VCaP (cell line): ENCODE measurements around the gene AFF1.

ENCODE experiments used
- H3K27ac ChIP-seq: fragments of 450-650 bp; 2 replicates; pipeline ENCODE4 v1.5.1; 2017
- TF ChIP-seq, protein P1 (sequence below): fragments of 450-650 bp; conservative IDR thresholded peaks from 2 replicates; pipeline ENCODE4 v1.5.1; 2017; ENCODE audit warnings: mild to moderate bottlenecking, moderate library complexity

The AFF1 gene

GRCh38 chr4:87006426-87006675 lies 71.5 kb downstream of the AFF1 start:
- H3K27ac ChIP-seq: peak overlapping the region; percentile 99

GRCh38 chr4:87006676-87007527 lies 72.1 kb downstream of the AFF1 start:
- peak overlapping the region; percentile 99 for H3K27ac ChIP-seq
- TF ChIP-seq, protein P1, sequence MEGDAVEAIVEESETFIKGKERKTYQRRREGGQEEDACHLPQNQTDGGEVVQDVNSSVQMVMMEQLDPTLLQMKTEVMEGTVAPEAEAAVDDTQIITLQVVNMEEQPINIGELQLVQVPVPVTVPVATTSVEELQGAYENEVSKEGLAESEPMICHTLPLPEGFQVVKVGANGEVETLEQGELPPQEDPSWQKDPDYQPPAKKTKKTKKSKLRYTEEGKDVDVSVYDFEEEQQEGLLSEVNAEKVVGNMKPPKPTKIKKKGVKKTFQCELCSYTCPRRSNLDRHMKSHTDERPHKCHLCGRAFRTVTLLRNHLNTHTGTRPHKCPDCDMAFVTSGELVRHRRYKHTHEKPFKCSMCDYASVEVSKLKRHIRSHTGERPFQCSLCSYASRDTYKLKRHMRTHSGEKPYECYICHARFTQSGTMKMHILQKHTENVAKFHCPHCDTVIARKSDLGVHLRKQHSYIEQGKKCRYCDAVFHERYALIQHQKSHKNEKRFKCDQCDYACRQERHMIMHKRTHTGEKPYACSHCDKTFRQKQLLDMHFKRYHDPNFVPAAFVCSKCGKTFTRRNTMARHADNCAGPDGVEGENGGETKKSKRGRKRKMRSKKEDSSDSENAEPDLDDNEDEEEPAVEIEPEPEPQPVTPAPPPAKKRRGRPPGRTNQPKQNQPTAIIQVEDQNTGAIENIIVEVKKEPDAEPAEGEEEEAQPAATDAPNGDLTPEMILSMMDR: peak; percentile 38; the same call in 1 of the 2 replicates

More at GRCh38 chr4:87006426-87006675, 71.5 kb downstream of the AFF1 start:
- TF ChIP-seq, protein P1: no peak; the same call in 1 of the 2 replicates

GRCh38 chr4:87007528-87008446 lies 73.0 kb downstream of the AFF1 start:
- TF ChIP-seq, protein P1: no peak
- peak overlapping the region; percentile 99 for H3K27ac ChIP-seq

DNA sequence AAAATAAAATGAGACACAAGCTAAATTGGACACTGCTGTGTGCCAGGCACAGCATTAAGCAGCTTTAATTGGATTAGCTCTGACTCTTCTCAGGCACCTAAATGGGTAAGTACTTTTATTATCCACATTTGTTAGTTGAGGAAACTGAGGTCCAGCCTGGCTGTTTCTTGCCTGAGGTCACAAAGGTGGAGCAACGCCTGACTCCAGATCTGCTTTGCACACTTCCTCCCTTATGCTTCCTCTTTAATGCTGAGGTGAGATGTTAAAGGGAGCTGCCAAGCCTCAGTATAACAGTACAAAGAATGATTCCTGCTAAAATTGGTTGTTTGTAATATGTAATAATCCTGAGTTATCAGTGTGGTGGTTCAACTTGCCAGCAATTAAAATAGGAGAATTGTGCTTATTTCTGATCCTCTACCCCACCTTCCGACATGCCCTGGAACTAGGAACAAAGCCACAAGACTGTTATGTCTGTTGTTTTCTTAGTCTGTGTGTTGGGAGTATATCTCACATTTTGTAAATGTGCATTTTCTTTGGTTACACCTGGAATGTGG lies 74.4 kb downstream of the AFF1 start:
- TF ChIP-seq, protein P1: no peak
- H3K27ac ChIP-seq: peak overlapping the region; percentile 99

DNA sequence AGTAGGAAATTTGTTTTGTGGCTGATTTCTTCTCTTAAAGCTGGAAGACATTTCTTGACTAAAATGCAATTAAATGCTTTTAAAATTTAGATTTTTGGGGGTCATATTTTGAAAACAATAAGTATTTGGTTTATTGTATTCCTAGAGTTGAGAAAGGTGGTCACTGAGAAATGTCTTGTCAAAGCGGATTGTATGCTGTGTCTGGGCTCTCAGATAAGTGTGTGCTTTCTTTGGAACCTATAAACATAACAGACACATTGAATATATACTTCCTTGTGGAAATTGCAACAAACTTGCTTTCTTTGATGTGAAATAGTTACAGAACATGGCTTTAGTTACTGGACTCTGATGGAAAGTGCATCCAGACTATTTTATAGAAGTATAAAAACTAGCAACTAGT lies 75.4 kb downstream of the AFF1 start:
- H3K27ac ChIP-seq: peak overlapping the region; percentile 99
- TF ChIP-seq, protein P1: no peak

DNA sequence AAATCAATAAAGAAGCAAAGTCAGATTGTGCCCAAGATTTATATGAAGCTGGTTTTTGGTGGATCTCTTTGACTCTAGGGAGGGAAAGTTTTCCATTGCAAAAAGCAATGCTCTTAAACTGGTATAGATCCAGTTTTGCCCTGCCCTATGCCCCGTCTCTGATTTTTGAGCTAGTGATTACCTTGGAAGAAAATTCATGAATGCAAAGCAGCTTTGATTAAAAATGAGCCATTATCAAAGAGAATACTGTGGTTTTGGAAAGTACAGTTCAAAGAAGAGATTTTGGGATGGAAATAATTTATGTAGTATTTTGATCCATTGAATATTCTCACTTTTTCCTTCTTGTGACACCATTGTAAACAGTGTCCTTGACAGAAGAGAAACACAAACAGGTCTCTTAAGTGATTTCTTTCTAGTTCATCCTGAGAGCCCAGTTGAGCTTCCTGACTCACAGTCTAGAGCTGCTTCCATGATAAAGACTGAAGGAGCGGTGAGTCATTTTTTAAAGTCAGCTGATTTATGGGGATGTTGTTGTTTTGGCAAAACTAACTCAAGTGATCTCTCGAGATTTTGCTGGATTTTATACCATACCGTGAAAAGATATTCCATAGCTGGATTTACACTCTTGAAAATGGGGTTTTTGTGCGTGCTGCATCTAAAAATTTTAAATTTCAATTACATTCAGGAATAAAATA lies 76.7 kb downstream of the AFF1 start:
- TF ChIP-seq, protein P1: no peak
- H3K27ac ChIP-seq: peak overlapping the region; percentile 99
